Fibroblast of lung (primary cell): ENCODE results near the gene GABBR1.

Experiments
- CTCF ChIP-seq, 2 donors: IDR thresholded peaks in 1 of 2; conservative IDR thresholded peaks in 1 of 2; 1 replicate in 1 of 2; 2 replicates in 1 of 2; pipeline ENCODE4 v1.5.1; 2011 to 2012; ENCODE audit warnings: low read length in 2 of 2, control low read depth in 1 of 2, inconsistent platforms in 1 of 2, low read depth in 1 of 2, mild to moderate bottlenecking in 1 of 2
- EZH2 ChIP-seq: IDR thresholded peaks from 2 replicates; pipeline ENCODE4 v1.5.1; 2012; ENCODE audit warnings: low read length, control low read depth, mild to moderate bottlenecking; ENCODE audit errors: missing control alignments

- TF ChIP-seq CTCF (conservative IDR thresholded peaks at IDR 0.05 in 1 of 2, IDR thresholded peaks at IDR 0.05 in 1 of 2; ENCODE audit: low read depth in 1 of 2, low read length in 2 of 2) (no peak), EZH2 (no peak)
These were observed 1.7 kb downstream of the GABBR1 start for GRCh38 chr6:29631209-29631810.
